ENCODE measurements around the gene EVA1A.

DNA sequence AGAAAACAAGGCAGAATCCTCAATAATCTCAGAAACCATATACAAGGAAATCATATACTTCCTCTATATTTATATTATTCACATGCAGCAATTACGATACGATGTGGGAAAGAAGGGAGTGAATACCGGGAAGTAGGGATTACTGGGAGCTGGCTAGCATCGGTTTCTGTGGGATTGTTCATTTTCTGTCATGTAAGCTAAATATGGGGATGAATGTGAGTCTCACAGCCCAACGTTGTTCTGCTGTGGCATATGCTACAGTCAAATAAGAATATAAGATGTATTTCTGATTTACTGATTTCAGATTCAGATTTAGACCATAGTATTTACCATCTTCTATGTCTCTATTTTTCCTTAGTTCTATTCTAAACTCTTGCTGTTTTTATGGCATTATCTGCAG is 113.6 kb downstream of the EVA1A start:
- TF ChIP-seq, protein P1, sequence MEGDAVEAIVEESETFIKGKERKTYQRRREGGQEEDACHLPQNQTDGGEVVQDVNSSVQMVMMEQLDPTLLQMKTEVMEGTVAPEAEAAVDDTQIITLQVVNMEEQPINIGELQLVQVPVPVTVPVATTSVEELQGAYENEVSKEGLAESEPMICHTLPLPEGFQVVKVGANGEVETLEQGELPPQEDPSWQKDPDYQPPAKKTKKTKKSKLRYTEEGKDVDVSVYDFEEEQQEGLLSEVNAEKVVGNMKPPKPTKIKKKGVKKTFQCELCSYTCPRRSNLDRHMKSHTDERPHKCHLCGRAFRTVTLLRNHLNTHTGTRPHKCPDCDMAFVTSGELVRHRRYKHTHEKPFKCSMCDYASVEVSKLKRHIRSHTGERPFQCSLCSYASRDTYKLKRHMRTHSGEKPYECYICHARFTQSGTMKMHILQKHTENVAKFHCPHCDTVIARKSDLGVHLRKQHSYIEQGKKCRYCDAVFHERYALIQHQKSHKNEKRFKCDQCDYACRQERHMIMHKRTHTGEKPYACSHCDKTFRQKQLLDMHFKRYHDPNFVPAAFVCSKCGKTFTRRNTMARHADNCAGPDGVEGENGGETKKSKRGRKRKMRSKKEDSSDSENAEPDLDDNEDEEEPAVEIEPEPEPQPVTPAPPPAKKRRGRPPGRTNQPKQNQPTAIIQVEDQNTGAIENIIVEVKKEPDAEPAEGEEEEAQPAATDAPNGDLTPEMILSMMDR (conservative IDR thresholded peaks at IDR 0.05 in 1 of 2, IDR thresholded peaks at IDR 0.05 in 1 of 2; ENCODE audit: low read depth in 1 of 2, low read length in 2 of 2): no peak
- TF ChIP-seq EZH2 (IDR thresholded peaks at IDR 0.05; ENCODE audit: low read length, missing control alignments): no peak

Data from fibroblast of lung (primary cell).